HG03520 (cell line): Measurements from ENCODE around the gene RASAL1.

Experiments
- ATAC-seq: cut with Tn5 transposase; IDR thresholded peaks from one replicate; pipeline ENCODE4 v1.9.1; 2021; ENCODE audit warnings: mild to moderate bottlenecking, moderate library complexity; ENCODE audit not compliant: unreplicated experiment

RASAL1 gene

GRCh38 chr12:113135178-113136127 is at the start of gene RASAL1:
RASAL1 (minus strand) TSS chr12:113135761; CDS start chr12:113135462, 299 bp downstream.
- ATAC-seq: no peak

GRCh38 chr12:113184900-113185179 is 49.3 kb upstream of the RASAL1 start:
- peak; percentile 78 for ATAC-seq

- peak; percentile 45 for ATAC-seq
These were observed 48.7 kb upstream of the RASAL1 start for GRCh38 chr12:113184098-113184899.

- ATAC-seq: no peak
These were observed 47.5 kb upstream of the RASAL1 start for GRCh38 chr12:113183030-113183589.

GRCh38 chr12:113181975-113182374 is 46.4 kb upstream of the RASAL1 start:
- ATAC-seq: no peak

- no peak for ATAC-seq
These were observed 44.8 kb upstream of the RASAL1 start for GRCh38 chr12:113180333-113180732.

GRCh38 chr12:113179023-113179422 is 43.5 kb upstream of the RASAL1 start:
- ATAC-seq: no peak

GRCh38 chr12:113174461-113175384 is 39.2 kb upstream of the RASAL1 start:
- ATAC-seq: no peak

- no peak for ATAC-seq
These were observed 37.6 kb upstream of the RASAL1 start for GRCh38 chr12:113173081-113173698.

GRCh38 chr12:113172185-113172584 is 36.6 kb upstream of the RASAL1 start:
- ATAC-seq: no peak

- no peak for ATAC-seq
These were observed 36.0 kb upstream of the RASAL1 start for GRCh38 chr12:113171543-113171942.

GRCh38 chr12:113170926-113171325 is 35.4 kb upstream of the RASAL1 start:
- no peak for ATAC-seq

- ATAC-seq: no peak
These were observed 34.9 kb upstream of the RASAL1 start for GRCh38 chr12:113170457-113170856.

- ATAC-seq: no peak
These were observed 34.1 kb upstream of the RASAL1 start for GRCh38 chr12:113169697-113170096.

GRCh38 chr12:113167868-113168267 is 32.3 kb upstream of the RASAL1 start:
- ATAC-seq: no peak

GRCh38 chr12:113165521-113166450 is 30.2 kb upstream of the RASAL1 start:
- ATAC-seq: no peak

GRCh38 chr12:113164014-113164413 is 28.5 kb upstream of the RASAL1 start:
- no peak for ATAC-seq

GRCh38 chr12:113163030-113163360 is 27.4 kb upstream of the RASAL1 start:
- no peak for ATAC-seq
